ENCODE data around the gene CENPX.

Gene CENPX

GRCh38 chr17:81976332-81977210, 46.1 kb downstream of the CENPX start:
- peak; percentile 39 for DNase-seq

- DNase-seq: no peak
These were observed 49.2 kb downstream of the CENPX start for GRCh38 chr17:81973432-81973831.

GRCh38 chr17:81968850-81969812, 53.5 kb downstream of the CENPX start:
- DNase-seq: no peak

All from stimulated activated CD4-positive, alpha-beta T cell treated with anti-CD3 and anti-CD28 coated beads, Interleukin-4, amount 100 ng/mL, for 24 hours (primary cell).